ENCODE data around the gene SFXN1.

DNA sequence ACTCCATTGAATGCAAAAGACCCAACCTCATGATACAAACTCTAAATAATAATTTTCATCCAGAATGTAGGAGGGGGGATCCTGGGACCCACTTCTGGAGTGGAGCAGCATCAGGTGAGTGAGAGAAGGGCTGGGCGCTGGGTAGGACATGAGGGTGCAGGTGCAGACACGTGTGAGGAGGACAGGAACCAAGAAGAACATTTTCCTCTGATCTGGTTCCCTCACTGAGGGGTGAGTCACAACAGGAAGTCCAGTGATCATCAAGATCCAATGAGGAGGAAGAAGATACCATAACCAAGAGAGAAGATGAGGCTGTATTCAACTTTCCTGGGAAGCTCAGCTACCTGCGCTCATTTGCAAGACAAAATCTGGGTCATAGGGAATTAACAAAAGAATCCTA lies 57.4 kb downstream of the SFXN1 start:
- TF ChIP-seq POLR2AphosphoS5 (IDR thresholded peaks at IDR 0.05; ENCODE audit: low read depth, low read length) (no peak), POLR2A (IDR thresholded peaks at IDR 0.05; ENCODE audit: low read depth, low read length) (no peak), TAF1 (IDR thresholded peaks at IDR 0.05; ENCODE audit: borderline replicate concordance, low read depth, low read length) (no peak)

Data from GM12892 (cell line).